Nucleus accumbens (tissue), 56 donors: ENCODE data around the gene TRMT1L.

Experiments used
- DNase-seq, 56 donors: peaks; one replicate each; lab custom pipeline; 2025; lab: John Stamatoyannopoulos, UW

Gene TRMT1L

GRCh38 chr1:185137896-185138545, 18.7 kb downstream of the TRMT1L start:
- no peak for DNase-seq

- no peak for DNase-seq
Measured at GRCh38 chr1:185132534-185132933, 24.2 kb downstream of the TRMT1L start.

GRCh38 chr1:185129708-185130107, 27.0 kb downstream of the TRMT1L start:
- no peak for DNase-seq

GRCh38 chr1:185112356-185112755, 44.4 kb downstream of the TRMT1L start:
- DNase-seq = no peak

- DNase-seq = no peak
Measured at GRCh38 chr1:185111873-185112272, 44.9 kb downstream of the TRMT1L start.

GRCh38 chr1:185110145-185110544, 46.6 kb downstream of the TRMT1L start:
- DNase-seq = no peak

- DNase-seq = no peak
Measured at GRCh38 chr1:185108321-185108720, 48.4 kb downstream of the TRMT1L start.

GRCh38 chr1:185105121-185105520, 51.6 kb downstream of the TRMT1L start:
- no peak for DNase-seq

GRCh38 chr1:185104083-185104482, 52.7 kb downstream of the TRMT1L start:
- no peak for DNase-seq

GRCh38 chr1:185096531-185096930, 60.2 kb downstream of the TRMT1L start:
- no peak for DNase-seq

- DNase-seq = no peak
Measured at GRCh38 chr1:185094761-185095160, 62.0 kb downstream of the TRMT1L start.

GRCh38 chr1:185091480-185091879, 65.3 kb downstream of the TRMT1L start:
- DNase-seq = no peak

- no peak for DNase-seq
Measured at GRCh38 chr1:185087746-185088145, 69.0 kb downstream of the TRMT1L start.

GRCh38 chr1:185087101-185087500, 69.7 kb downstream of the TRMT1L start:
- no peak for DNase-seq

- no peak for DNase-seq
Measured at GRCh38 chr1:185083818-185084217, 72.9 kb downstream of the TRMT1L start.

- no peak for DNase-seq
Measured at GRCh38 chr1:185080422-185080821, 76.3 kb downstream of the TRMT1L start.

GRCh38 chr1:185077374-185077773, 79.4 kb downstream of the TRMT1L start:
- DNase-seq = no peak

GRCh38 chr1:185075476-185075875, 81.3 kb downstream of the TRMT1L start:
- no peak for DNase-seq

- no peak for DNase-seq
Measured at GRCh38 chr1:185074307-185074706, 82.4 kb downstream of the TRMT1L start.

- no peak for DNase-seq
Measured at GRCh38 chr1:185073725-185074124, 83.0 kb downstream of the TRMT1L start.

GRCh38 chr1:185070051-185070450, 86.7 kb downstream of the TRMT1L start:
- no peak for DNase-seq

GRCh38 chr1:185069202-185069772, 87.5 kb downstream of the TRMT1L start:
- no peak for DNase-seq

GRCh38 chr1:185068341-185068740, 88.4 kb downstream of the TRMT1L start:
- DNase-seq = no peak
